Measurements from ENCODE around the gene CCDC106.

The CCDC106 gene

DNA sequence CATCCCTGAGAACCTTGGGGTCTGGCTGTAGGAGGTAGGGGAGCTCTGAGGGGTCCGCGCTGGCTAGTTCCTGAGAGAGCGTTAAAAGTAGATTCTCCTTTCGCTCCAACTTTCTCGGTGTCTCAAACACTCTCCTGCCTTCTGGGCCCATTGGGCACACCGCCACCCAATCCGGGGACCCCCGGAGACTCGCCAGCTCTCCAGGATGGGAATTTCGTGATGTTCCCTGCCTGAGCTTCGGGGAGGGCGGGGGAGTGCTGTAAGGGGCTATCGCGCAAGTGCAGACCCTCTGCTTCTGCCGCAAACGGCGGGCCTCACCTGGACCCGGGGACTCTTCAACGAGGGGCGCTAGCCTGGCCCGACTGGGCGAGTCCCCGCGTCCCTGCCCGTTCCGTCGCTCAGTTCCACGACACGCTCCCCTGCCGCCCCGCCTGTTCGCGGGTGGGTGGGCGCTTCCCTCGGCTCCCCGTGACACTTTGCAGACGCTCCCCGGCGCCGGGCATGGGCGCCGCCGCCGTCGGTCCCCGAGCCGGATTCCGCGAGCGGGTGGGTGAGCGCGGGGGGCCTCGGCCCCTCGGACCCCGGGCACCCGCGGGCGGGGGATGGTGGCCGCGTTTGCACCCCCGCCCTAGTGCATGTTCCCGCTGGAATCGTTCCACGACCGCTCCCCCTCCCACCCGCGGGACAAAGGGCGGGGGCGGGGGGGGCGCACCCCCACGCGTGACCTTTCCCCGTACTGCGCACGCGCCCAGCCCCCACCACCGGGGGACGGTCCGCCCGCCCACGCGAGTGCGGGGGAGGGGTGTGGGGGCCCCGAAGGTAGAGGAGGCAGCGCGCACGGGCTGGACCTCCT lies at the start of gene CCDC106:
TSS of gene CCDC106 (plus strand) at position 481 of the 853 bp plus-strand sequence. CDS start 835 bp downstream, outside the sequence.
- DNase-seq = no peak

DNA sequence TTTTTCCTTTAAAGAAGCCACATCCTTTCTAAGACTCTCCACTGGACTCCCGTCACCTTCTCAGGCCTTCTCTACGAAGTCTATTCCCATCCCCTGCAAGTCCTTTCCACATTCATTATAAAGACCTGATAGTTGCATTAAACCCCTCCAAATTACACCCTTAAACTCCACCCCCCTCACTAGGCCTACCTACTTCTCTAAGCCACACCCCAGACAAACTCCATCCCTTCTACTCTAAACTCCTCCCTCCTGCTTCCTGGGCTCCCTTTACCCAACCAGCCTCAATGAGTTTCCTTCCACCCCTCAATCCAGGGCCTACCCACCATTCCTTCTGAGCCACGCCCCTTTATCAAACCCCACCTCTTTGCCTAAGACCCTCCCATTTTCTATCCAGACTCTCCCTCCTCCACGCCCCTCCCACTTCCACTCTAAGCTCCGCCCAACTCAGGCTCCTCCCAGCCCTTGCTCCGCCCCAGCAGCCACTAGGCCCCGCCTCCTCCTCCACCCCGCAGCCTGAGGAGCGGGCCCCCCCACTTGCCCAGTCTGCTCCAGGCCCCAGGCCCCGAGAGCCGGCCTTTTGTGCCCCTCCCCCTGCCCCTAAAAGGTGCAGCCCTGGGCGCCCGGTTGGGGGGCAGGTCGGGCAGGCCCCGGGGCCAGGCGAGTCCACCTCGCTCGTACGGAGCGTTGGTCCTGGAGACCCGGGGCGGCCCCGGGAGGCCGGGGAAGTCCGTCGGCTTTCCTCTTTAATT lies 49.1 kb upstream of the CCDC106 start:
- peak; percentile 83 for DNase-seq

DNA sequence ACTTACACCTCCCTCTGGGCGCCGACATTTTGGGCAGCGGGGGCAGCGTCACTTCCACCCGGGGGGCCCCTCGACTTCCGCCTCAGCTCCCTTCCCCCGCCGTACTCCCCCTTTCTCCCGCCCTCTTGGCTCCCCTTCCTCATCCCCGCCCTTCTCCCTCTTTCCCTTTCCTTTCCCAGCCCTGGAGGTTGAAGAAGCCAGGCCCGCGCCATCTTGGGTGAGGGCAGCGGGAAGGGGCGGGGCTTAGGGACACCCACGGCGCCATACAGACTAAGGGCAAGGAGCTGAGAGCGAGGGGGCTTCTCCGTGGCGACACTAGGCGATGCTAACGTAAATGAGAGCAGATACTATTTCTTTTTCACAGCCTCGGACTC lies 48.6 kb upstream of the CCDC106 start, which contains the start of gene FIZ1:
TSS of gene FIZ1 (minus strand) at position 50 of the 374 bp plus-strand sequence. CDS start 1,652 bp downstream, outside the sequence.
- DNase-seq = peak; percentile 89

DNA sequence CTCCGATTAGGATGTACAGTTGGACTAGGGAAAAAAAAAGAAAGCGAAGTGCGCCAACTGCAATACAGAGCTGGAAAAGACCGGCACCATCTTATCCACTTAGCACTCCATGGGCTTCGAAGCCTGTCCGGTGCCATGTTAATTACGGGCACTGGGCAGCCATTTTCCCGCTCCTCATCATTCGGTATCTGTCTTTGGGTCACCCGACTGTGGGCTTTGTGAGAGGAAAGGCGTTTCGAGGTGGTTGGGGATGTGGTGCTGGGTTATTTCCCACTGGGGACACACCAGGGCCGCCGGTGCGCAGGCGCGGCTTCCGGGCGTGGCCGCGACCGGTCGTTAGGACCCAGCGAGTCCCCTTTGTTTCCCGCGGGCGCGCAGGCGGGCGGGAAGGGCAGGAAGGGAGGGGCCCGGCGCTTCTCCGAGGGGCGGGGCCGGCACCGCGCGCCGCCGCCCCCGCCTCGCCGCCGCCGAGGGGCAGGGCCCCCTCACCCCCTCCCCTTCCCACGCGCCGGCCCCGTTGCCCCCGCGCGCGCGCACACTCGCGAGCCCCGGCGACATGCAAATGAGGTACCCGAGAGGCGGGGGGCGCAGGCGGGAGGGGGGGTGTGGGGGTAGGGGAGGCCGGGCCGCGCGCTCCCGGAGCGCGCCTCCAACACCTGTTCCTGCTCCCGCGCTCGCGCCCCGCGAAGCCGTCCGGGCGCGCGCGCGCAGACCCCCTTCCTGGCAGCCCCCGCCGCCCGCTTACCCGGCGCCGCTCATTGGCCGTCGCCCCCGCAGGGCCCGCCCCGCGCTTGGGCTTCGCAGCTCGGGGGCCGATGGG lies 48.0 kb upstream of the CCDC106 start, which contains the start of gene ZNF524:
TSS of gene ZNF524 (plus strand) at position 447 of the 820 bp plus-strand sequence. CDS start 1,825 bp downstream, outside the sequence.
- DNase-seq = peak; percentile 89

DNA sequence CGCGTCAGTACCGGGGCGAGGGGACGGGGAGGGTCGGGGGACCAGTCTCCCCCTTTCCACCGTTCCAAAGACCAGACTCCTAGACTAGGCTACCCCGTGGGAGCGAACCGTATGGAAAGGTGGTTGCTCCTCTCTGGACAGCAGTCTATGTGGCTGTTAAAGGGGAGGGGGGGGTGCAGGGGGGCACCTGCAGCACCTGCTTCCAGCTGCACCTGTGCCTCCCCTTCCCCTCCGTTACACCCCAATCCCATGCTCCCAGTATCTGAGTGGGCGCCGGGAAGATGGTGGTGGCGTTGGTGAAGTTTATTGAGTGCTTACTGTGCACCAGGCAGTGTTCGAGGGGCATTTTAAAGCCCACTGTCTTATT lies 47.4 kb upstream of the CCDC106 start:
- no peak for DNase-seq

DNA sequence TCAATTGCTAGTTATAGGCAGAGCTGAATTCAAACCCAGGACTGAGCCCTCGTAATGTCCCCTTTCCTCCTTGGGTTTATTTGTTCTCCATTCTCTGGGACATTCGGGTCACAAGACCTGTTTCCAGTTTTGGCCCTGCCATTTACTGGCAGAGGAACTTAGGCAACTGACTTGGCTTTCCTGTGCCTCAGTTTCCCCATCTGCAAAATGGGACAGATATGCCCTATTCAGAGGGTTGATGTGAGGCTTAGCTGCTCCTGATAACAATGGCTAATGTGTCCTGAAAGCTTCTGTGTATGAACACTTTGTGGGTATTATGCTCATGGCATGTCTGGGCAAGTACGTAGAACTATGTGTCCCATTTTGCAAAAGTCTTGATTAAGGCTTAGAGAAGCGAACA lies 46.9 kb upstream of the CCDC106 start:
- DNase-seq = no peak

DNA sequence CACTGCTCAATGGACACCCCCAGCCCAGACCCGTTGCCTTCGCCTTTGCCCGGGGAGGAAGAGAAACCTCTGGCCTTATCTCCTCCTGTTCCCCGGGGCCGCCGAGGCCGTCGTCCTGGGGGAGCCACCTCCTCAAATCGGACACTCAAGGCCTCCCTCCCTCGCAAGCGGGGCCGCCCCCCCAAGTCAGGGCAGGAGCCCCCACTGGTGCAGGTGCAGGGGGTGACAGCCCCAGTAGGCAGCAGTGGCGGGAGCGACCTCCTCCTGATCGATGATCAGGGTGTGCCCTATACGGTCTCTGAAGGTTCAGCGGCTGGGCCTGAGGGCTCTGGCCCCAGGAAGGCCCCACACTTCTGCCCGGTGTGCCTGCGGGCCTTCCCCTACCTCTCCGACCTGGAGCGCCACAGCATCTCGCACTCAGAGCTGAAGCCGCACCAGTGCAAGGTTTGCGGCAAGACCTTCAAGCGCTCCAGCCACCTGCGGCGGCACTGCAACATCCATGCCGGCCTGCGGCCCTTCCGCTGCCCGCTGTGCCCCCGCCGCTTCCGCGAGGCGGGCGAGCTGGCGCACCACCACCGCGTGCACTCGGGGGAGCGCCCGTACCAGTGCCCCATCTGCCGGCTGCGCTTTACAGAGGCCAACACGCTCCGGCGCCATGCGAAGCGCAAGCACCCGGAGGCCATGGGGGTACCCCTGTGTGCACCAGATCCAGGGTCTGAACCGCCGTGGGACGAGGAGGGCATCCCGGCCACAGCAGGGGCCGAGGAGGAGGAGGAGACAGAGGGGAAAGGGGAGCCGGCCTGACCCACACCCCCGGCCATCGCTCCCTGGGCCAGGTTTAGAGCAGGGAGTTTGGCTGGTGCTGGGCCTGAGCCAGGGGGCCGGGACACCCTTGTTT lies 45.7 kb upstream of the CCDC106 start:
- no peak for DNase-seq

DNA sequence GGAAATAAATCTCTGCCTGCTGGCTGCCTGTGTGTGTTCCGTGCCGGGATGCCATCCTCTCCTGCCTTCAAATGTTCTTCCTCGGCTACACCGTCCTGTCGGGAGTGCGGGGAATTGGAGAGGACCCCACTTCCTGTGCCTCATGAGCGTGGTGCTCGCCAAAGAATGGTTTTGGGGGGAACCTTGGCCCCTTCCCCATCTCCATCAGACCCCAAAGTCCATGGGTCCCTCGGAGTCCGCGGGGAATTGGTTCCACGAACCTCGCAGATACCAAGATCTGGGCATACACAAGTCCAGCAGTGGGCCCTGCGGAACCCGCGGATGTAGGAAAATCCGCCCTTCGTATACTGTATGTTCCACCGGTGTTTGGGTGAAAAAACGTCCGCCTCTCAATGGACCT lies 44.9 kb upstream of the CCDC106 start:
- DNase-seq = no peak

DNA sequence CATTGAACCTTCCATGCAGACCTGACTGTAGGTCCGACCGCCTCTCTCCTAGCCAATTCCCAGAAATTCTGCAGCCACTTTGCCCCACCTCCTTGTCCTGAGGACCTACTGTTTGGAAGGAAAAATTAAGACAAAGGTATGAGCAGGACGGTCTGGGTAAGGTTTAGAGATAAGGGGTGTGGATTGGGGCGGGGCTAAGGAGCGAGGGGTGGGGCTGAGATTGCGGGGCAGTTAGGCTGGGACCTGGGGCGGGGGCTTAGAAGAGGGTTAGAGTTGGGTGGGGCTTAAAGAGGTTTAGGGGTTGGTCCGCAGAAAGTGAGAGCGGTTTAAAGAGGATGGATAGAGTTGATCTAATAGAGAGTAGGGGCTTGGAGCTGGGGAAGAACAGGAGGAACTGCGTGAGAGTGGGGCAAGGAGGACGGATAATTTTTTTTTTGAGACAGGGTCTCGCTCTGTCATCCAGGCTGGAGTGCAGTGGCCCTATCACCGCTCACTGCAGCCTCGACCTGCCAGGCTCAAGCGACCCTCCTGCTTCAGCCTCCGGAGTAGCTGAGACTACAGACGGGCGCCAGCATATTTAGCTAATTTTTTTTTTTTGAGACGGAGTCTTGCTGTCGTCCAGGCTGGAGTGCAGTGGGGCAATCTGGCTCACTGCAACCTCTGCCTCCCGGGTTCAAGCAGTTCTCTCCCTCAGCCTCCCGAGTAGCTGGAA lies 44.3 kb upstream of the CCDC106 start:
- DNase-seq = no peak

DNA sequence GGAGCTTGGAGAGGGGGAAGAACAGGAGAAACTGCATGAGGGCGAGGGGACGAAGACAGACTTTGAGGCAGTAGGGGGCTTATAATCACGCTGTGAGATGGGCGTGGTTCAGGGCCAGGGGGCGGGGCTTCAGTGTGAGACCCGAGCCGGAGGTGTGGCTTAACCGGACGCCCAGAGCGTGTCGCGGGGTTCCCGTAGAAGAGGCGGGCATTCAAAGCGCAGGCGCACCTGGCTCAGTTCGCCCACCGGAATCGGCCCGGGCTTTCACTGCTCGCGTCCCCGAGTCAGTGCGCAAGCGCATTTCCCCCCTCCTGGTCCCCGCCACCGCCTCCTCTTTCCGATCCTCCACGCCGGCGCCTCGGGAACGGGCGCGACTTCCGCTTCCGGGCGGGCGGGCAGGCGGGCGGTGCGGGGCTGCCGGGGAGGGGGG lies 42.8 kb upstream of the CCDC106 start:
- peak; percentile 91 for DNase-seq

DNA sequence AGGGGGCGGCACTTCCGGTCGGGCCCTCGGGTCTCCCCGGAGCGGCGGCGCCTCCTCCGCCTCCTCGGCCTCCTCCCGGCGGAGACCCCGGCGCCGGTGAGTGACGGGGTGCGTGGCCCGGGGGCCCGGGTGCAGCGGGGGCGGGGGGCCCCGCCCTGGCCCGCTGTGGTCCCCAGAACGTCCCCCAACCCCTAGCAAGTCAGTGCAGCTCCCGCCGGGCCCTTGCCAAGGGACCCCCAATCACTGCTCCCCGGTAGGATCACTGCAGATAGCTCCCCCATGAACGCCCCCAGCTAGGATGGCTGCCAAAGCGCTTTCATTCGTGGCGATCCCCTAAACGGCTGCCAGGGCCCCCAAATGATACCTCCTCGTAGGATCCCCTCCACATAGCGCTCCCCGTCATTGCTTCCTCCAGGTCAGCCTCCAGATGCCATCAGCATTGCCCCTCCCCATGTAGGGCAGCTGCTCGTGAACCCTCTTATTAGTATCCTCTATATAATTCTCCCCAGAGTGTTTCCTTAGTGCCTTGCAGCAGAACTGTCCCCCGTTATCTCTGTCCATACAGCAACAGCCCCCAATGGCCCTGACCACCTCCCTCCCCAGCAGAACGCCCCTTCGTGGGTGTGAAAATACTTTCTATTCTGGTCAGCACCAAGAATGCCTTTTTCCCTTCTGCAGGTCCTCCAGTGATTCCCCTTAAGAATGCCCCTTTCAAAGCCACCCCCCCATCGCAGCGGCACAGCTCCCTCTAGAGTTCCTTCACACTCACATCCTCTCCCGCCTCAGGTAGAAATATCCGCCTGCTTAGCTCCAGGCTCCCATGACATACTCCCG lies 42.2 kb upstream of the CCDC106 start, which contains the start of gene ZNF865:
TSS of gene ZNF865 (plus strand) at position 11 of the 834 bp plus-strand sequence. CDS start 7,972 bp downstream, outside the sequence.
- peak; percentile 18 for DNase-seq

DNA sequence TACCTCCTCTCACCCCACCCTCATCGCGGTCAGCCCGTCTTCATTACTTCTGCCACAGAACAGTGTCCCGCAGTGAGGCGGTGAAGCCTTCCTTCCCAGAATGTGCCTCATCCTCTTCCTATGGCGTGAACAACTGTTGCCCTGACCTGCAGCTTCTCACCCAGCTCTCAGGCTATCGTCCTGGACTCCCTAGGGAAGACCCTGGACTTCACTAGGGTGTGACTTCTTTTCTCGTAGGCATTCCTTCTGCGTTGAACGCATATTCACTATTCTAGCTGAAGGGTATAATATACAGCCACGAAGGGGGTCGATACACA lies 41.6 kb upstream of the CCDC106 start:
- no peak for DNase-seq

DNA sequence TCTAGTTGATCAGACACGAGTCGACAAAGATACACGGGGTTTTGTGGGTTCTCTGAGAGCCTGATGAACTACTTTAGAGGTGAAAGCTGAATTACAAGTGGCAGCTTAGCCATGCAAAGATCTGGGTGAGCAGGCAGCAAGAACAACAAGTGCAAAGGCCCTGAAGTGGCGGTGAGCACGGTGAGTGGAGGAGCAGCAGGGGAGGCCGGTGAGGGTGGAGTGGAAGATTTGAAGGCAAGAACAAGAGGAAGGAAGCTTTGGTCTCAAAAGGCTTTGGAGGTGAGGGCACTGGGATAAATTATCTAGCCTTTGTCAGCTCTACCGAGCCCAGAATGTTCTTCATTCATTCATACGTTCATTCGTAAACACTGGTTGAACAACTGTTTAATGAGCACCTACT lies 41.2 kb upstream of the CCDC106 start:
- no peak for DNase-seq

DNA sequence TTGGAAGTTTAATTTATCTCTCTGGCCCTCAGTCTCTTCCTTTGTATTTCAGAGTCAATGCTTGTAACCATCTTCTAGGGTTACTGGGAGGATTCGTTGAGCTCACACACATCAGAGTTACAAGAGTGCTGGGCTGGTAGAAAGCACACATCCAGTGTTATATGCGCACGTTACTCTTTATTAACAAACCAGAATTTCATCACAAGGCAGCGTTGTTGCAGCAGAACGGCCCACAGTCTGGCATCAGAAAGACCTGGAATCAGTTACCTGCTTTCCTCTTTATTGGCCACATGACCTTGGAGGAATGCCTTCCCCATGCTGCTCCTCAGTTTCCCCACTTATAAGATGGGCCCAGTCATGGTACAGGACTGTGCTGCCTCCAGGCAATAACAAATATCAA lies 38.7 kb upstream of the CCDC106 start:
- DNase-seq = no peak

DNA sequence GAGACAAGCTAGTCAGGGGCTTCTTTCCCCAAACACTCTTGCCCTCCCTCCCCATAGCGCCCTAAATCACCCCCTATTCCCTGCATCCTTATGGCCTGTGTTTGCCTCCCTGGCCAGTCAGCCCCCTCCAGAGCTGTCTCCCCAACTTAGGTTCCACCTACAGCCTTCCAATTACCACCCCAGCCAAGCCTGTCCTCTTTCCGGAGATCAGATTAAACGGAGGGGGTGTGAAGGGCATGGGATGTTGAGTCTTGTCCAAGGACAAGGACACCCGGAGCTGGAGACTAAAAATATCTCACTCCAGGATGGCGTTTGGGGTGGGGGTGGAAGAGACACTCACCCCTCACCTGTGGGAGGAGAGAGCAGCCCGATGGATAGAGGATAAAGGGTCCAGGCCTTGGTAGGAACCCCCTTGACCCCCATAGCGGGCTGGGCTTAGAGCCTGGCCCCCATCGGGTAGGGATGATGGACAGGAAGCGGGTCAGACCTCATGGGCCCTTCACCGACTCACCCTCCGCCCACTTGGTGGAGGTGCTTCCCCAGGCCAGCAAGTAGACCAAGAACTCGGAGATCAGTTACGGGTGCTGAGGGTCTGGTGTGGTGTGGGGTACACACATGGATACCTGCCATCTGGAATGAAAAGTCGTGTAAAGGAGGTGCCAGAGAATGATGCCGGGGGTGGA lies 36.6 kb upstream of the CCDC106 start:
- no peak for DNase-seq

DNA sequence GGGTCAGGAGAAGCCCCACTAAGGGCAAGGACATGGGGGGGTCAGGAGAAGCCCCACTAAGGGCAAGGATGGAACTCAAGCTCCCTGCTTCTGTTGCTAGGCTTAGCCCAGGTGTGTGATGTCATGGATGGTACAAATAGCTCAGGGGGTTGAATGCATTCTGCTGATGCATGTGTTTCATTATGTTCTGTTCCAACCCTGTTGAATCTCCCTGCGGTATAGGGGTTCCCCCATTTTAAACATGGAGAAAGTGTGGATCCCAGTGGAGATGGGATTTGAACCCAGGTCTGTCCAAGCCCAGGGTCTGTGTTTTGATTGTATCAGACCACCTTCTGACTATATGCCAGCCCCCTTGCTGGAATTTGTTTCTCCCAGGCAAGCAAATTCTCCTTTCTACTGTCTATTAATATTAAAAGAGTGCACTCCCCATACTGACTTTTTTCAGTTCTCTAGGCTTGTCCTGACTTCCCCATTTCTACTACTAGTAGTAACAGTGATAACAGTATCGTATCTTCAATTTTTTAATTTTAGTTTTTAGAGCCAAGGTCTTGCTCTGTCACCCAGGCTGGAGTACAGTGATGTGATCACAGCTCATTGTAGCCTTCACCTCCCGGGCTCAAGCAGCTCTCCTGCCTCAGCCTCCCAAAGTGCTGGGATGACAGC lies 35.9 kb upstream of the CCDC106 start:
- DNase-seq = no peak

DNA sequence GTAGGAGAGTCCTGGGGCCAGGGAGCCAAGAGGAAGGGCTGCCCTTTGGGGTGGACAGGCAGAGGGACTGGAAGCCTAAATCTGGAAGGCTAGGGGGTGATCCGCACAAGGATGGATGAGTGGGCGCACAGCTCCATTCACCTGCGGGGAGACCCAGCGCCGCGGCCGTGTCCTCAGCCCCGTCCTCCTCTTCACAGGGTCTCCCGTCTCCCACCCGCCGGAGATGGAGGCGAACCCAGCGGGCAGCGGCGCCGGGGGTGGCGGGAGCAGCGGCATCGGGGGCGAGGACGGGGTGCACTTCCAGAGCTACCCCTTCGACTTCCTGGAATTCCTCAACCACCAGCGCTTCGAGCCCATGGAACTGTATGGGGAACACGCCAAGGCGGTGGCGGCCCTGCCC lies 34.6 kb upstream of the CCDC106 start:
- DNase-seq = no peak

DNA sequence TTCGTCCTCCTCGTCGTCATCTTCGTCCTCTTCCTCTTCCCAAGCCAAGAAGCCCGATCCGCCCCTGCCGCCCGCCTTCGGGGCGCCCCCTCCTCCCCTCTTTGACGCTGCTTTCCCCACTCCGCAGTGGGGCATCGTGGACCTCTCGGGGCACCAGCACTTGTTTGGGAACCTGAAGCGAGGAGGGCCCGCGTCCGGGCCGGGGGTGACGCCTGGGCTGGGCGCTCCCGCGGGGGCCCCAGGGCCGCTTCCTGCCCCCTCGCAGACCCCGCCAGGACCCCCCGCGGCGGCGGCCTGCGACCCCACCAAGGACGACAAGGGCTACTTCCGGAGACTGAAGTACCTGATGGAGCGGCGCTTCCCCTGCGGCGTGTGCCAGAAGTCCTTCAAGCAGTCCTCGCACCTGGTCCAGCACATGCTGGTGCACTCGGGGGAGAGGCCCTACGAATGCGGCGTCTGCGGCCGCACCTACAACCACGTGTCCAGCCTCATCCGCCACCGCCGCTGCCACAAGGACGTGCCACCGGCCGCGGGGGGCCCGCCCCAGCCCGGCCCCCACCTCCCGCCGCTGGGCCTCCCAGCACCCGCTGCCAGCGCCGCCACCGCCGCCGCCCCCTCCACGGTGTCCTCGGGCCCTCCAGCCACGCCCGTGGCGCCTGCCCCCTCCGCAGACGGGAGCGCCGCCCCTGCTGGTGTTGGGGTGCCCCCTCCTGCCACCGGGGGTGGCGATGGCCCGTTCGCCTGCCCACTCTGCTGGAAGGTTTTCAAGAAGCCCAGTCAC lies 33.9 kb upstream of the CCDC106 start:
- no peak for DNase-seq
